HepG2 (cell line): Measurements from ENCODE around the gene TMIGD3. TPM values are rescaled to one million over a fixed set of nuclear protein-coding genes. Genes with fewer than 3 reads are reported as not detected.

ENCODE experiments used
- BORCS8-MEF2B ChIP-seq: sonication (generic); formaldehyde crosslinking; IDR thresholded peaks from 2 replicates; pipeline ENCODE4 v1.8.0; 2022; ENCODE audit warnings: mild to moderate bottlenecking, missing genetic modification reagents
- HHEX ChIP-seq: IDR thresholded peaks from 2 replicates; pipeline ENCODE4 v1.6.1; 2016; ENCODE audit warnings: control low read depth
- NONO ChIP-seq, 2 experiments: fragments of 450-650 bp in 1 of 2; sonication (generic) in 1 of 2; formaldehyde crosslinking in 1 of 2; IDR thresholded peaks in 1 of 2; conservative IDR thresholded peaks in 1 of 2; 2 replicates each; pipeline versions ENCODE4 v1.6.1 to v1.8.0; 2017 to 2022; ENCODE audit warnings: mild to moderate bottlenecking in 1 of 2, missing genetic modification reagents in 1 of 2, moderate library complexity in 1 of 2
- RFX3 ChIP-seq: IDR thresholded peaks from 2 replicates; pipeline ENCODE4 v1.6.1; 2016; ENCODE audit warnings: missing biosample characterization, missing genetic modification reagents
- SIN3A ChIP-seq: IDR thresholded peaks from 2 replicates; pipeline ENCODE4 v1.6.1; 2011; ENCODE audit warnings: low read depth, mild to moderate bottlenecking, control low read depth, low read length, borderline replicate concordance
- SMYD3 ChIP-seq: sonication (generic); formaldehyde crosslinking; IDR thresholded peaks from 2 replicates; pipeline ENCODE4 v1.8.1; 2023; ENCODE audit warnings: mild to moderate bottlenecking, missing genetic modification reagents
- ZBTB7B ChIP-seq: sonication (generic); formaldehyde crosslinking; IDR thresholded peaks from 2 replicates; pipeline ENCODE4 v1.4.0; 2020; ENCODE audit warnings: missing genetic modification reagents
- ZNF143 ChIP-seq: sonication (generic); formaldehyde crosslinking; IDR thresholded peaks from 2 replicates; pipeline ENCODE4 v1.4.0; 2020; ENCODE audit warnings: missing genetic modification reagents
- ZNF329 ChIP-seq: sonication (generic); formaldehyde crosslinking; IDR thresholded peaks from 2 replicates; pipeline ENCODE4 v1.9.0; 2021; ENCODE audit warnings: low read depth, mild to moderate bottlenecking, missing genetic modification reagents
- ZNF570 ChIP-seq: sonication (generic); formaldehyde crosslinking; IDR thresholded peaks from 2 replicates; pipeline ENCODE4 v1.4.0; 2020; ENCODE audit warnings: mild to moderate bottlenecking, missing genetic modification reagents, borderline replicate concordance
- ZSCAN20 ChIP-seq: sonication (generic); formaldehyde crosslinking; IDR thresholded peaks from 2 replicates; pipeline ENCODE4 v1.4.0; 2020; ENCODE audit warnings: missing genetic modification reagents, mild to moderate bottlenecking, borderline replicate concordance
- ZSCAN31 ChIP-seq: sonication (generic); formaldehyde crosslinking; IDR thresholded peaks from 2 replicates; pipeline ENCODE4 v1.5.0; 2020; ENCODE audit warnings: low read depth, mild to moderate bottlenecking, missing genetic modification reagents
- polyA plus RNA-seq, 8 experiments: library from polyadenylated mRNA; depleted of rRNA in 3 of 8; stranded (reverse) in 7 of 8; unstranded in 1 of 8; fragments of >200 nt; fragmentation: Illumina TruSeq in 4 of 8; extraction: Trizol in 4 of 8; gene quantifications; 2 replicates each; pipeline versions ENCODE4 v1.2.1 to v1.2.3, GENCODE V29; 2011 to 2016; ENCODE audit warnings: low read depth in 4 of 8, missing spikeins in 1 of 8, mixed read lengths in 1 of 8; ENCODE audit not compliant: insufficient read depth in 1 of 8
- total RNA-seq, 5 experiments: library from RNA; depleted of rRNA; stranded (reverse); fragments of >200 nt; fragmentation: Illumina TruSeq; extraction: Trizol; gene quantifications; 2 replicates each; pipeline ENCODE4 v1.2.3, GENCODE V29; 2016; ENCODE audit warnings: low read depth in 1 of 5
- TF ChIP-seq, protein P1 (sequence below): sonication (generic); formaldehyde crosslinking; IDR thresholded peaks from 2 replicates; pipeline ENCODE4 v1.5.0; 2020; ENCODE audit warnings: mild to moderate bottlenecking, missing genetic modification reagents
- TF ChIP-seq, protein P2 (sequence below): IDR thresholded peaks from 2 replicates; pipeline ENCODE4 v1.6.1; 2016
- TF ChIP-seq, protein P3 (sequence below): sonication (generic); formaldehyde crosslinking; IDR thresholded peaks from 2 replicates; pipeline ENCODE4 v1.4.0; 2020; ENCODE audit warnings: mild to moderate bottlenecking, low read depth, missing genetic modification reagents
- TF ChIP-seq, protein P4 (sequence below): IDR thresholded peaks from 2 replicates; pipeline ENCODE4 v1.6.1; 2016; ENCODE audit warnings: low read depth
- TF ChIP-seq, protein P5 (sequence below), 2 experiments: sonication (generic) in 1 of 2; formaldehyde crosslinking in 1 of 2; IDR thresholded peaks; 2 replicates each; pipeline versions ENCODE4 v1.5.1 to v1.6.1; 2011 to 2020; ENCODE audit warnings: borderline replicate concordance in 1 of 2, low read depth in 1 of 2, low read length in 1 of 2, mild to moderate bottlenecking in 1 of 2, missing genetic modification reagents in 1 of 2, moderate library complexity in 1 of 2
- TF ChIP-seq, protein P6 (sequence below): sonication (generic); formaldehyde crosslinking; IDR thresholded peaks from 2 replicates; pipeline ENCODE4 v1.8.1; 2023; ENCODE audit warnings: mild to moderate bottlenecking, missing genetic modification reagents, borderline replicate concordance

Gene TMIGD3
- total and polyA plus RNA-seq, 2 of the 13 experiments (the other 11 are each of a cell fraction or from before 2014, with no cell fraction given): not detected

DNA sequence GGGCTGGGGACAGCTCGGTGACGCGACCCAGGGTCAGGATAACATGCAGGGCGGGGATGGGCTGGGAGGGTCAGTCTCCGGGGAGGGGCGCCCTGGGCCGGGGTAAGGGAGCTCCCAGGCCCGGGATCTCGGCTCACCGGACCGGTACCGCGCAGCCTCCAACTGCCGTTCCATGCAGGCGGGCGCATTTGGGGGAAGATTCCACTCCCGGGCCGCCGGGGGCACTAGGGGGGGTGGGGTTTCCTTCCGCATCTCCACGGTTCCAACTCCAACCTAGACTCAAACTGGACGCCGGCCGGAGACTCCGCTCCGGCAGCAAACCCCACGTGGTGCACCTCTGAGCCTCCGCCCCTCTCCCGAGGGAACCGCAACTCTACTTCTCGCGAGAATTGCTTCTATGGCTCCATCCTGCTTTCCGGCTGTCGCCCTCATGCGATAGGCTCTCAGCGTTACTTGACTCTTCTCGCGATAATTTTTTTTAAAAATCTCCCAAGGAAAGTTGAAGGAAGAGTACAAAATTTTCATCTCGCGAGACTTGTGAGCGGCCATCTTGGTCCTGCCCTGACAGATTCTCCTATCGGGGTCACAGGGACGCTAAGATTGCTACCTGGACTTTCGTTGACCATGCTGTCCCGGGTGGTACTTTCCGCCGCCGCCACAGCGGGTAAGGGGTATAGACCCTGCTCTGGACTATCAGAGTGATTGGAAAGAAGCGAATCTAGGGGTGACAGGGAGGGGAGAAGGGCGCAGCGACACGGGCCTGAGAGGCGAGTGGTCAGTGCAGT lies 54.3 kb downstream of the TMIGD3 start, which contains the start of the genes ATP5PB and WDR77 (continued):
- no peak for TF ChIP-seq ZNF570 (CRISPR knock-in tag)
- TF ChIP-seq, protein P1, sequence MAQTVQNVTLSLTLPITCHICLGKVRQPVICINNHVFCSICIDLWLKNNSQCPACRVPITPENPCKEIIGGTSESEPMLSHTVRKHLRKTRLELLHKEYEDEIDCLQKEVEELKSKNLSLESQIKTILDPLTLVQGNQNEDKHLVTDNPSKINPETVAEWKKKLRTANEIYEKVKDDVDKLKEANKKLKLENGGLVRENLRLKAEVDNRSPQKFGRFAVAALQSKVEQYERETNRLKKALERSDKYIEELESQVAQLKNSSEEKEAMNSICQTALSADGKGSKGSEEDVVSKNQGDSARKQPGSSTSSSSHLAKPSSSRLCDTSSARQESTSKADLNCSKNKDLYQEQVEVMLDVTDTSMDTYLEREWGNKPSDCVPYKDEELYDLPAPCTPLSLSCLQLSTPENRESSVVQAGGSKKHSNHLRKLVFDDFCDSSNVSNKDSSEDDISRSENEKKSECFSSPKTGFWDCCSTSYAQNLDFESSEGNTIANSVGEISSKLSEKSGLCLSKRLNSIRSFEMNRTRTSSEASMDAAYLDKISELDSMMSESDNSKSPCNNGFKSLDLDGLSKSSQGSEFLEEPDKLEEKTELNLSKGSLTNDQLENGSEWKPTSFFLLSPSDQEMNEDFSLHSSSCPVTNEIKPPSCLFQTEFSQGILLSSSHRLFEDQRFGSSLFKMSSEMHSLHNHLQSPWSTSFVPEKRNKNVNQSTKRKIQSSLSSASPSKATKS: no peak
- no peak; the same call in 1 of the 2 replicates for TF ChIP-seq ZBTB7B (CRISPR knock-in tag)
- TF ChIP-seq NONO (IDR thresholded peaks at IDR 0.05): no peak
- TF ChIP-seq NONO (CRISPR knock-in tag; conservative IDR thresholded peaks at IDR 0.05): peak; percentile 78
- TF ChIP-seq ZSCAN20 (CRISPR knock-in tag): peak; percentile 39; the same call in 1 of the 2 replicates
- TF ChIP-seq, protein P2, sequence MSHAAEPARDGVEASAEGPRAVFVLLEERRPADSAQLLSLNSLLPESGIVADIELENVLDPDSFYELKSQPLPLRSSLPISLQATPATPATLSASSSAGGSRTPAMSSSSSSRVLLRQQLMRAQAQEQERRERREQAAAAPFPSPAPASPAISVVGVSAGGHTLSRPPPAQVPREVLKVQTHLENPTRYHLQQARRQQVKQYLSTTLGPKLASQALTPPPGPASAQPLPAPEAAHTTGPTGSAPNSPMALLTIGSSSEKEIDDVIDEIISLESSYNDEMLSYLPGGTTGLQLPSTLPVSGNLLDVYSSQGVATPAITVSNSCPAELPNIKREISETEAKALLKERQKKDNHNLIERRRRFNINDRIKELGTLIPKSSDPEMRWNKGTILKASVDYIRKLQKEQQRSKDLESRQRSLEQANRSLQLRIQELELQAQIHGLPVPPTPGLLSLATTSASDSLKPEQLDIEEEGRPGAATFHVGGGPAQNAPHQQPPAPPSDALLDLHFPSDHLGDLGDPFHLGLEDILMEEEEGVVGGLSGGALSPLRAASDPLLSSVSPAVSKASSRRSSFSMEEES (CRISPR knock-in tag): no peak
- TF ChIP-seq BORCS8-MEF2B (CRISPR knock-in tag): no peak
- no peak for TF ChIP-seq RFX3 (CRISPR knock-in tag)
- TF ChIP-seq, protein P3, sequence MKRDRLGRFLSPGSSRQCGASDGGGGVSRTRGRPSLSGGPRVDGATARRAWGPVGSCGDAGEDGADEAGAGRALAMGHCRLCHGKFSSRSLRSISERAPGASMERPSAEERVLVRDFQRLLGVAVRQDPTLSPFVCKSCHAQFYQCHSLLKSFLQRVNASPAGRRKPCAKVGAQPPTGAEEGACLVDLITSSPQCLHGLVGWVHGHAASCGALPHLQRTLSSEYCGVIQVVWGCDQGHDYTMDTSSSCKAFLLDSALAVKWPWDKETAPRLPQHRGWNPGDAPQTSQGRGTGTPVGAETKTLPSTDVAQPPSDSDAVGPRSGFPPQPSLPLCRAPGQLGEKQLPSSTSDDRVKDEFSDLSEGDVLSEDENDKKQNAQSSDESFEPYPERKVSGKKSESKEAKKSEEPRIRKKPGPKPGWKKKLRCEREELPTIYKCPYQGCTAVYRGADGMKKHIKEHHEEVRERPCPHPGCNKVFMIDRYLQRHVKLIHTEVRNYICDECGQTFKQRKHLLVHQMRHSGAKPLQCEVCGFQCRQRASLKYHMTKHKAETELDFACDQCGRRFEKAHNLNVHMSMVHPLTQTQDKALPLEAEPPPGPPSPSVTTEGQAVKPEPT (CRISPR knock-in tag): 0 out of 2 replicates have a peak, but pooled peaks have one; percentile 40
- peak; percentile 96; the same call in 1 of the 2 replicates for TF ChIP-seq SIN3A
- no peak for TF ChIP-seq ZNF329 (CRISPR knock-in tag)
- TF ChIP-seq ZSCAN31: no peak
- no peak for TF ChIP-seq SMYD3 (CRISPR knock-in tag)
- TF ChIP-seq ZNF143 (CRISPR knock-in tag): no peak
- TF ChIP-seq, protein P4, sequence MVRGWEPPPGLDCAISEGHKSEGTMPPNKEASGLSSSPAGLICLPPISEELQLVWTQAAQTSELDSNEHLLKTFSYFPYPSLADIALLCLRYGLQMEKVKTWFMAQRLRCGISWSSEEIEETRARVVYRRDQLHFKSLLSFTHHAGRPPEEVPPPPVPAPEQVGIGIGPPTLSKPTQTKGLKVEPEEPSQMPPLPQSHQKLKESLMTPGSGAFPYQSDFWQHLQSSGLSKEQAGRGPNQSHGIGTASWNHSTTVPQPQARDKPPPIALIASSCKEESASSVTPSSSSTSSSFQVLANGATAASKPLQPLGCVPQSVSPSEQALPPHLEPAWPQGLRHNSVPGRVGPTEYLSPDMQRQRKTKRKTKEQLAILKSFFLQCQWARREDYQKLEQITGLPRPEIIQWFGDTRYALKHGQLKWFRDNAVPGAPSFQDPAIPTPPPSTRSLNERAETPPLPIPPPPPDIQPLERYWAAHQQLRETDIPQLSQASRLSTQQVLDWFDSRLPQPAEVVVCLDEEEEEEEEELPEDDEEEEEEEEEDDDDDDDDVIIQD (CRISPR knock-in tag): peak; percentile 88
- TF ChIP-seq HHEX (CRISPR knock-in tag): no peak
- TF ChIP-seq, protein P5, sequence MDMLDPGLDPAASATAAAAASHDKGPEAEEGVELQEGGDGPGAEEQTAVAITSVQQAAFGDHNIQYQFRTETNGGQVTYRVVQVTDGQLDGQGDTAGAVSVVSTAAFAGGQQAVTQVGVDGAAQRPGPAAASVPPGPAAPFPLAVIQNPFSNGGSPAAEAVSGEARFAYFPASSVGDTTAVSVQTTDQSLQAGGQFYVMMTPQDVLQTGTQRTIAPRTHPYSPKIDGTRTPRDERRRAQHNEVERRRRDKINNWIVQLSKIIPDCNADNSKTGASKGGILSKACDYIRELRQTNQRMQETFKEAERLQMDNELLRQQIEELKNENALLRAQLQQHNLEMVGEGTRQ (IDR thresholded peaks at IDR 0.05; ENCODE audit: low read depth, low read length): peak; percentile 83
- TF ChIP-seq, protein P5 (CRISPR knock-in tag; IDR thresholded peaks at IDR 0.05; ENCODE audit: borderline replicate concordance): peak; percentile 82; the same call in 1 of the 2 replicates
- TF ChIP-seq, protein P6, sequence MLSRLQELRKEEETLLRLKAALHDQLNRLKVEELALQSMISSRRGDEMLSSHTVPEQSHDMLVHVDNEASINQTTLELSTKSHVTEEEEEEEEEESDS: no peak
